ENCODE results near the gene SMS. TPM values are rescaled to one million over a fixed set of nuclear protein-coding genes. Genes with fewer than 3 reads are reported as not detected.

Gene SMS
- total RNA-seq, 1 experiment from 2014 or later: 172 TPM

DNA sequence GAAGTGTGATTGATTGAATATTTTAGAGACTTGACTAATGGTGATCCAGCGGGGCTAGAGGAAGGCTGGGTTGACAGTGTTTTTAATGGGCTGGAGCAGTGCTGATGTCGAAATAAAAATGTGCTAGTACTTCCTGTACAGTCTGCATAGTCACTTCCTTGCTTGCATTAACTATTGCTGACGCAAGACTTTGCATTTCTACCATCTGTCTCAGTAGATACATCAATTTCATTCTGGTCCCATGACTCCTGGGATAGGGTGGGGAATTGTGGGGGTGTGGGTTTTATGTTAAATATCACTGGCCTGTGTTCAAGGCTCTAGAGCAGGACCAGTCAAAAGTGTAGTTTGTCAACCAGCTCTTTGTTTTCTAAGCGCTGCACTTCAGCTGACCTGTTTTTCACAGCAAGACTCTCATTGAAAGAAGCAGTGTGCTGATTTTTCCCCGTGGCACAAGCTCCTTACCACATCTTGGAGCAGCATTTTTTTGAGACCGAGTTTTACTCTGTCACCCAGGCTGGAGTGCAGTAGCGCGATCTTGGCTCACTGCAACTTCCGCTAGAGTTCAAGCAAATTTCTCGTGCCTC is 56.5 kb downstream of the SMS start:
- H3K36me3 ChIP-seq (ENCODE audit: control insufficient read depth, insufficient read depth, low read length): no peaks in the 10 kb centered on the region; the same call in 1 of the 2 replicates
- ATAC-seq (no peak), DNase-seq (ENCODE audit: low read depth, low spot score) (no peak)
- no peaks in the 10 kb centered on the region for H3K27me3 ChIP-seq (ENCODE audit: control insufficient read depth, insufficient read depth, low read length)
- TF ChIP-seq POLR2AphosphoS5 (IDR thresholded peaks at IDR 0.05; ENCODE audit: low read depth, low read length): no peak
- TF ChIP-seq, protein P1, sequence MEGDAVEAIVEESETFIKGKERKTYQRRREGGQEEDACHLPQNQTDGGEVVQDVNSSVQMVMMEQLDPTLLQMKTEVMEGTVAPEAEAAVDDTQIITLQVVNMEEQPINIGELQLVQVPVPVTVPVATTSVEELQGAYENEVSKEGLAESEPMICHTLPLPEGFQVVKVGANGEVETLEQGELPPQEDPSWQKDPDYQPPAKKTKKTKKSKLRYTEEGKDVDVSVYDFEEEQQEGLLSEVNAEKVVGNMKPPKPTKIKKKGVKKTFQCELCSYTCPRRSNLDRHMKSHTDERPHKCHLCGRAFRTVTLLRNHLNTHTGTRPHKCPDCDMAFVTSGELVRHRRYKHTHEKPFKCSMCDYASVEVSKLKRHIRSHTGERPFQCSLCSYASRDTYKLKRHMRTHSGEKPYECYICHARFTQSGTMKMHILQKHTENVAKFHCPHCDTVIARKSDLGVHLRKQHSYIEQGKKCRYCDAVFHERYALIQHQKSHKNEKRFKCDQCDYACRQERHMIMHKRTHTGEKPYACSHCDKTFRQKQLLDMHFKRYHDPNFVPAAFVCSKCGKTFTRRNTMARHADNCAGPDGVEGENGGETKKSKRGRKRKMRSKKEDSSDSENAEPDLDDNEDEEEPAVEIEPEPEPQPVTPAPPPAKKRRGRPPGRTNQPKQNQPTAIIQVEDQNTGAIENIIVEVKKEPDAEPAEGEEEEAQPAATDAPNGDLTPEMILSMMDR (IDR thresholded peaks at IDR 0.05): no peak
- TF ChIP-seq TCF7L2 (IDR thresholded peaks at IDR 0.05; ENCODE audit: low read depth, low read length): no peak
- no peak for TF ChIP-seq SIN3A (IDR thresholded peaks at IDR 0.05; ENCODE audit: borderline replicate concordance, insufficient read depth, low read depth, low read length)
- TF ChIP-seq, protein P2, sequence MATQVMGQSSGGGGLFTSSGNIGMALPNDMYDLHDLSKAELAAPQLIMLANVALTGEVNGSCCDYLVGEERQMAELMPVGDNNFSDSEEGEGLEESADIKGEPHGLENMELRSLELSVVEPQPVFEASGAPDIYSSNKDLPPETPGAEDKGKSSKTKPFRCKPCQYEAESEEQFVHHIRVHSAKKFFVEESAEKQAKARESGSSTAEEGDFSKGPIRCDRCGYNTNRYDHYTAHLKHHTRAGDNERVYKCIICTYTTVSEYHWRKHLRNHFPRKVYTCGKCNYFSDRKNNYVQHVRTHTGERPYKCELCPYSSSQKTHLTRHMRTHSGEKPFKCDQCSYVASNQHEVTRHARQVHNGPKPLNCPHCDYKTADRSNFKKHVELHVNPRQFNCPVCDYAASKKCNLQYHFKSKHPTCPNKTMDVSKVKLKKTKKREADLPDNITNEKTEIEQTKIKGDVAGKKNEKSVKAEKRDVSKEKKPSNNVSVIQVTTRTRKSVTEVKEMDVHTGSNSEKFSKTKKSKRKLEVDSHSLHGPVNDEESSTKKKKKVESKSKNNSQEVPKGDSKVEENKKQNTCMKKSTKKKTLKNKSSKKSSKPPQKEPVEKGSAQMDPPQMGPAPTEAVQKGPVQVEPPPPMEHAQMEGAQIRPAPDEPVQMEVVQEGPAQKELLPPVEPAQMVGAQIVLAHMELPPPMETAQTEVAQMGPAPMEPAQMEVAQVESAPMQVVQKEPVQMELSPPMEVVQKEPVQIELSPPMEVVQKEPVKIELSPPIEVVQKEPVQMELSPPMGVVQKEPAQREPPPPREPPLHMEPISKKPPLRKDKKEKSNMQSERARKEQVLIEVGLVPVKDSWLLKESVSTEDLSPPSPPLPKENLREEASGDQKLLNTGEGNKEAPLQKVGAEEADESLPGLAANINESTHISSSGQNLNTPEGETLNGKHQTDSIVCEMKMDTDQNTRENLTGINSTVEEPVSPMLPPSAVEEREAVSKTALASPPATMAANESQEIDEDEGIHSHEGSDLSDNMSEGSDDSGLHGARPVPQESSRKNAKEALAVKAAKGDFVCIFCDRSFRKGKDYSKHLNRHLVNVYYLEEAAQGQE (IDR thresholded peaks at IDR 0.05; ENCODE audit: insufficient read depth in 1 of 2, low read depth in 2 of 2, low read length in 1 of 2): no peak
- intact Hi-C loops (cut with micrococcal nuclease; ENCODE audit: unreplicated experiment): no loop called here
- H3K4me1 ChIP-seq (ENCODE audit: control insufficient read depth, insufficient read depth, low read length): no peaks in the 10 kb centered on the region
- BruUV-seq (replicated peaks): no TSS peak
- H3K27ac ChIP-seq (ENCODE audit: low read length): no peak overlapping the region
- POLR2A ChIA-PET: no interaction called here
- in situ Hi-C loops (cut with HindIII; ENCODE audit: low pct_unique_long_range_greater_than_20kb, low sequenced_read_pairs): no loop called here
- H3K4me3 ChIP-seq (ENCODE audit: low read depth in 2 of 2, low read length in 2 of 2): no peak overlapping the region
- H3K9me3 ChIP-seq (ENCODE audit: control insufficient read depth, insufficient read depth, low read depth, low read length): no peaks in the 10 kb centered on the region
- CTCF ChIA-PET: no interaction called here

DNA sequence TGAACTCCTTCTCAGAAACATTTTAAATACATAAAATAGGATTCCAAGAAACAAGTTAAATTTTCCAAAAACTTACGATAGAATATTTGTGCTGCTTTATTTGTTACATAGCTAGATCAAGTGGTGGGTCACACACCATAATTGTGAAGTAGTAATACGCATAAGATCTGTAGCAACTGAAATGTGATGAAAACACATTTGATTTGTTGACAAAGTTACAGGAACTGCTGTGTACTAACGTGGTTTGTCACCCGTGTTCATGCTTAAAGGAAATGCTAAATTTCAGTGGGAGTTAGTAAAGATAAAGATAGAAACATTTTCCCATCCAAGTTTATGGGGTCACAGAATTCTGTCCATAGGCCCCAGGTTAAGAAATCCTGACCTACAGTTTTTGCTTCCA is 57.5 kb downstream of the SMS start:
- H3K36me3 ChIP-seq (ENCODE audit: control insufficient read depth, insufficient read depth, low read length): no peaks in the 10 kb centered on the region
- no peak for ATAC-seq
- H3K27ac ChIP-seq (ENCODE audit: low read length): no peak overlapping the region
- no peaks in the 10 kb centered on the region for H3K4me1 ChIP-seq (ENCODE audit: control insufficient read depth, insufficient read depth, low read length)
- no peaks in the 10 kb centered on the region for H3K27me3 ChIP-seq (ENCODE audit: control insufficient read depth, insufficient read depth, low read length)
- BruUV-seq (replicated peaks): no TSS peak
- no peak overlapping the region for H3K4me3 ChIP-seq (ENCODE audit: low read depth in 2 of 2, low read length in 2 of 2)
- no peak for DNase-seq (ENCODE audit: low read depth, low spot score)
- in situ Hi-C loops (cut with HindIII; ENCODE audit: low pct_unique_long_range_greater_than_20kb, low sequenced_read_pairs): no loop called here
- POLR2A ChIA-PET: no interaction called here
- intact Hi-C loops (cut with micrococcal nuclease; ENCODE audit: unreplicated experiment): no loop called here
- no peaks in the 10 kb centered on the region for H3K9me3 ChIP-seq (ENCODE audit: control insufficient read depth, insufficient read depth, low read depth, low read length)
- CTCF ChIA-PET: no interaction called here
- TF ChIP-seq, protein P1 (IDR thresholded peaks at IDR 0.05): no peak
- TF ChIP-seq, protein P2 (IDR thresholded peaks at IDR 0.05; ENCODE audit: insufficient read depth in 1 of 2, low read depth in 2 of 2, low read length in 1 of 2): no peak
- TF ChIP-seq POLR2AphosphoS5 (IDR thresholded peaks at IDR 0.05; ENCODE audit: low read depth, low read length): no peak
- TF ChIP-seq SIN3A (IDR thresholded peaks at IDR 0.05; ENCODE audit: borderline replicate concordance, insufficient read depth, low read depth, low read length): no peak
- TF ChIP-seq TCF7L2 (IDR thresholded peaks at IDR 0.05; ENCODE audit: low read depth, low read length): no peak
